ENCODE data around the gene BPIFB3.

DNA sequence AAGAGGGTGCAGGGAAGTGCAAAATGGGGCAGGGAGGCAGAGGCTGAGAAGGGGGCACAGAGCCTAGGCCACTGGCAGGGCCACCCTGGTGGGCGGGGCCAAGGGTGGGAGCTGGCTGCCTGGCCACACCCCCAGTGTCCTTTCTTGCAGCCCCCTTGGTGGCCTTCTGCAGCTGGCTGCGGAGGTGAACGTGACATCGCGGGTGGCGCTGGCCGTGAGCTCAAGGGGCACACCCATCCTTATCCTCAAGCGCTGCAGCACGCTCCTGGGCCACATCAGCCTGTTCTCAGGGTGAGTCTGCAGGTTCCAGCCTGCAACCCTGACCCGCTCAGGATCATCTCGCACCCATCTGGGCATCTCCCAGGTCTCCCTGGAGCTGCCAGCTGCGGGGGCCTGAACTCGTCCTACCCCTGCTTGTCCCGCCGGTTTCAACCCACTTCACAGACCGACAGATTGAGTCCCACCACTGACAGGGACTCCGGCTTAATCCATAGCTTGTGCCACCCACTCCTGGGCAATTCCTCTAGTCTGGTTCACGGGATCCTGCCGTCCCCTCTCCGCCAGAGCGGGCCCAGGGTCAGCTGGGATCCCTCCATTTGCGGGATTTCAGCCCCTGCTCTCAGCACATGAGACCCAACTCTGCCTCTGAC lies 6.2 kb downstream of the BPIFB3 start:
- TF ChIP-seq, protein P1, sequence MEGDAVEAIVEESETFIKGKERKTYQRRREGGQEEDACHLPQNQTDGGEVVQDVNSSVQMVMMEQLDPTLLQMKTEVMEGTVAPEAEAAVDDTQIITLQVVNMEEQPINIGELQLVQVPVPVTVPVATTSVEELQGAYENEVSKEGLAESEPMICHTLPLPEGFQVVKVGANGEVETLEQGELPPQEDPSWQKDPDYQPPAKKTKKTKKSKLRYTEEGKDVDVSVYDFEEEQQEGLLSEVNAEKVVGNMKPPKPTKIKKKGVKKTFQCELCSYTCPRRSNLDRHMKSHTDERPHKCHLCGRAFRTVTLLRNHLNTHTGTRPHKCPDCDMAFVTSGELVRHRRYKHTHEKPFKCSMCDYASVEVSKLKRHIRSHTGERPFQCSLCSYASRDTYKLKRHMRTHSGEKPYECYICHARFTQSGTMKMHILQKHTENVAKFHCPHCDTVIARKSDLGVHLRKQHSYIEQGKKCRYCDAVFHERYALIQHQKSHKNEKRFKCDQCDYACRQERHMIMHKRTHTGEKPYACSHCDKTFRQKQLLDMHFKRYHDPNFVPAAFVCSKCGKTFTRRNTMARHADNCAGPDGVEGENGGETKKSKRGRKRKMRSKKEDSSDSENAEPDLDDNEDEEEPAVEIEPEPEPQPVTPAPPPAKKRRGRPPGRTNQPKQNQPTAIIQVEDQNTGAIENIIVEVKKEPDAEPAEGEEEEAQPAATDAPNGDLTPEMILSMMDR (IDR thresholded peaks at IDR 0.05; ENCODE audit: poor library complexity, severe bottlenecking), result no peak
- TF ChIP-seq RAD21 (conservative IDR thresholded peaks at IDR 0.05), result no peak
- TF ChIP-seq POLR2AphosphoS5 (IDR thresholded peaks at IDR 0.05), result no peak
- no peak for TF ChIP-seq MXI1 (conservative IDR thresholded peaks at IDR 0.05; ENCODE audit: poor library complexity, severe bottlenecking)
- TF ChIP-seq, protein P2, sequence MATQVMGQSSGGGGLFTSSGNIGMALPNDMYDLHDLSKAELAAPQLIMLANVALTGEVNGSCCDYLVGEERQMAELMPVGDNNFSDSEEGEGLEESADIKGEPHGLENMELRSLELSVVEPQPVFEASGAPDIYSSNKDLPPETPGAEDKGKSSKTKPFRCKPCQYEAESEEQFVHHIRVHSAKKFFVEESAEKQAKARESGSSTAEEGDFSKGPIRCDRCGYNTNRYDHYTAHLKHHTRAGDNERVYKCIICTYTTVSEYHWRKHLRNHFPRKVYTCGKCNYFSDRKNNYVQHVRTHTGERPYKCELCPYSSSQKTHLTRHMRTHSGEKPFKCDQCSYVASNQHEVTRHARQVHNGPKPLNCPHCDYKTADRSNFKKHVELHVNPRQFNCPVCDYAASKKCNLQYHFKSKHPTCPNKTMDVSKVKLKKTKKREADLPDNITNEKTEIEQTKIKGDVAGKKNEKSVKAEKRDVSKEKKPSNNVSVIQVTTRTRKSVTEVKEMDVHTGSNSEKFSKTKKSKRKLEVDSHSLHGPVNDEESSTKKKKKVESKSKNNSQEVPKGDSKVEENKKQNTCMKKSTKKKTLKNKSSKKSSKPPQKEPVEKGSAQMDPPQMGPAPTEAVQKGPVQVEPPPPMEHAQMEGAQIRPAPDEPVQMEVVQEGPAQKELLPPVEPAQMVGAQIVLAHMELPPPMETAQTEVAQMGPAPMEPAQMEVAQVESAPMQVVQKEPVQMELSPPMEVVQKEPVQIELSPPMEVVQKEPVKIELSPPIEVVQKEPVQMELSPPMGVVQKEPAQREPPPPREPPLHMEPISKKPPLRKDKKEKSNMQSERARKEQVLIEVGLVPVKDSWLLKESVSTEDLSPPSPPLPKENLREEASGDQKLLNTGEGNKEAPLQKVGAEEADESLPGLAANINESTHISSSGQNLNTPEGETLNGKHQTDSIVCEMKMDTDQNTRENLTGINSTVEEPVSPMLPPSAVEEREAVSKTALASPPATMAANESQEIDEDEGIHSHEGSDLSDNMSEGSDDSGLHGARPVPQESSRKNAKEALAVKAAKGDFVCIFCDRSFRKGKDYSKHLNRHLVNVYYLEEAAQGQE (IDR thresholded peaks at IDR 0.05; ENCODE audit: borderline replicate concordance), result no peak
- no peak for TF ChIP-seq EZH2 (IDR thresholded peaks at IDR 0.05; ENCODE audit: borderline replicate concordance, insufficient read depth, low read length, poor library complexity, severe bottlenecking)
- no peak for TF ChIP-seq SMC3 (conservative IDR thresholded peaks at IDR 0.05; ENCODE audit: poor library complexity)
- TF ChIP-seq TAF1 (IDR thresholded peaks at IDR 0.05; ENCODE audit: low read depth), result no peak
- no peak for TF ChIP-seq EP300 (conservative IDR thresholded peaks at IDR 0.05; ENCODE audit: poor library complexity, severe bottlenecking)

Data from neural cell (in vitro differentiated cells).